K562 (cell line): ENCODE measurements around the gene CELSR2. TPM values are rescaled to one million over a fixed set of nuclear protein-coding genes. Genes with fewer than 3 reads are reported as not detected.

Source experiments
- ATAC-seq: fragments of 200-7000 bp; cut with Tn5 transposase; 3 replicates; pipeline ENCODE4 v1.9.1; 2020; ENCODE audit warnings: moderate library complexity
- BruUV-seq: library from RNA; stranded (reverse); fragments of 400-500 nt; replicated peaks from 2 replicates; lab custom pipeline; 2021; lab: Mats Ljungman, UMichigan
- CTCF ChIA-PET: fragments of 300-600 bp; formaldehyde crosslinking; extraction: SDS; loops from one replicate; lab custom pipeline; 2021; ENCODE audit warnings: low intra/inter-chr PET ratio; lab: Yijun Ruan, JAX
- POLR2A ChIA-PET: fragments of 300-600, 350-650 bp; sonication (Branson Sonifier 250); formaldehyde crosslinking; extraction: SDS; loops from one replicate; lab custom pipeline; 2021; ENCODE audit warnings: antibody characterized with exemption, inconsistent platforms; lab: Yijun Ruan, JAX
- DNase-seq, 4 experiments: peaks; one replicate each; pipeline versions ENCODE4 v3.0.0 to v3.0.0-alpha.2; 2011 to 2018; ENCODE audit warnings: low spot score in 3 of 4, mixed read lengths in 3 of 4; ENCODE audit errors: extremely low read depth in 1 of 4
- FAIRE-seq: peaks from 2 replicates; lab custom pipeline; 2011; peaks lifted over from hg19 to GRCh38; lab: Jason Lieb, UNC
- H2AFZ ChIP-seq: 2 replicates; pipeline ENCODE4 v1.6.0; 2011; ENCODE audit warnings: low read depth, low read length, control low read depth, inconsistent platforms
- H3K27ac ChIP-seq: fragments of 200-600 bp; 3 replicates; pipeline ENCODE4 v1.8.0; 2011; ENCODE audit warnings: low read depth, mild to moderate bottlenecking, control low read depth, inconsistent platforms, low read length, moderate library complexity, mixed read lengths; ENCODE audit errors: extremely low read depth
- H3K27me3 ChIP-seq, 2 experiments: fragments of 300-600 bp in 1 of 2; 2 replicates in 1 of 2; 3 replicates in 1 of 2; pipeline versions ENCODE4 v1.6.0 to v1.8.0; 2011; ENCODE audit warnings: inconsistent platforms in 2 of 2, low read length in 2 of 2, mild to moderate bottlenecking in 1 of 2, mixed read lengths in 1 of 2, moderate library complexity in 1 of 2; ENCODE audit not compliant: control insufficient read depth in 2 of 2, insufficient read depth in 2 of 2
- H3K36me3 ChIP-seq: fragments of 300-600 bp; 3 replicates; pipeline ENCODE4 v1.8.0; 2011; ENCODE audit warnings: mild to moderate bottlenecking, low read length, inconsistent platforms; ENCODE audit not compliant: control insufficient read depth, insufficient read depth
- H3K4me1 ChIP-seq, 2 experiments: fragments of 200-600 bp in 1 of 2; replicated peaks in 1 of 2; 2 replicates in 1 of 2; 3 replicates in 1 of 2; pipeline versions ENCODE4 v1.5.1 to v1.8.0; 2011; ENCODE audit warnings: inconsistent platforms in 2 of 2, low read length in 2 of 2, mild to moderate bottlenecking in 1 of 2, mixed read lengths in 1 of 2, moderate library complexity in 1 of 2; ENCODE audit not compliant: control insufficient read depth in 2 of 2, insufficient read depth in 2 of 2
- H3K4me2 ChIP-seq: 2 replicates; pipeline ENCODE4 v1.6.1; 2011; ENCODE audit warnings: low read length, control low read depth, inconsistent platforms, mixed read lengths; ENCODE audit not compliant: insufficient read depth
- H3K4me3 ChIP-seq: fragments of 200-600 bp; sonication (generic), shearing (Covaris generic); 2 replicates; pipeline ENCODE4 v1.5.1; 2016; ENCODE audit warnings: control low read depth, inconsistent platforms
- H3K79me2 ChIP-seq: fragments of 200-600 bp; 3 replicates; pipeline ENCODE4 v1.8.0; 2011; ENCODE audit warnings: low read length, inconsistent platforms; ENCODE audit not compliant: control insufficient read depth, insufficient read depth
- H3K9ac ChIP-seq, 2 experiments: 2 replicates each; pipeline versions ENCODE4 v1.6.0 to v1.6.1; 2011; ENCODE audit warnings: low read depth in 2 of 2, low read length in 2 of 2, control low read depth in 1 of 2, inconsistent platforms in 1 of 2, mild to moderate bottlenecking in 1 of 2, mixed read lengths in 1 of 2; ENCODE audit not compliant: insufficient read depth in 1 of 2
- H3K9me1 ChIP-seq: one replicate; pipeline ENCODE4 v1.6.0; 2011; ENCODE audit warnings: inconsistent platforms, mild to moderate bottlenecking, low read length, moderate library complexity; ENCODE audit not compliant: control insufficient read depth, insufficient read depth
- H3K9me3 ChIP-seq: replicated peaks from 2 replicates; pipeline ENCODE4 v1.5.1; 2011; ENCODE audit warnings: low read depth, low read length, inconsistent platforms; ENCODE audit not compliant: control insufficient read depth, insufficient read depth
- H4K20me1 ChIP-seq: replicated peaks from 2 replicates; pipeline ENCODE4 v1.6.1; 2011; ENCODE audit warnings: low read length, inconsistent platforms, mixed read lengths; ENCODE audit not compliant: control insufficient read depth, insufficient read depth
- CSDE1 ChIP-seq, 2 experiments: fragments of 450-650 bp; IDR thresholded peaks; 2 replicates each; pipeline ENCODE4 v1.6.1; 2016; ENCODE audit warnings: mild to moderate bottlenecking in 1 of 2
- E2F5 ChIP-seq: sonication (generic); formaldehyde crosslinking; IDR thresholded peaks from 2 replicates; pipeline ENCODE4 v1.8.0; 2022; ENCODE audit warnings: mild to moderate bottlenecking, missing genetic modification reagents
- ELF2 ChIP-seq: fragments of 250-450 bp; sonication (Bioruptor Pico); IDR thresholded peaks from 2 replicates; pipeline ENCODE4 v1.5.0; 2021; ENCODE audit warnings: mild to moderate bottlenecking
- HBP1 ChIP-seq: fragments of 450-650 bp; formaldehyde crosslinking; IDR thresholded peaks from 2 replicates; pipeline ENCODE4 v1.4.0; 2022; ENCODE audit warnings: missing genetic modification characterization
- MAZ ChIP-seq, 2 experiments: fragments of 450-650 bp in 1 of 2; sonication (generic) in 1 of 2; formaldehyde crosslinking; IDR thresholded peaks in 1 of 2; conservative IDR thresholded peaks in 1 of 2; 2 replicates each; pipeline versions ENCODE4 v1.4.0 to v1.5.0; 2020; ENCODE audit warnings: mild to moderate bottlenecking in 1 of 2, missing genetic modification reagents in 1 of 2
- MCM3 ChIP-seq: fragments of 450-650 bp; IDR thresholded peaks from 2 replicates; pipeline ENCODE4 v1.6.1; 2016
- MECOM ChIP-seq: fragments of 250-450 bp; sonication (Bioruptor Pico); IDR thresholded peaks from 2 replicates; pipeline ENCODE4 v1.8.0; 2022; ENCODE audit warnings: inconsistent platforms
- PHF21A ChIP-seq: fragments of 450-650 bp; IDR thresholded peaks from 2 replicates; pipeline ENCODE4 v1.6.1; 2017; ENCODE audit warnings: low read depth, borderline replicate concordance
- PKNOX1 ChIP-seq: fragments of 450-650 bp; IDR thresholded peaks from 2 replicates; pipeline ENCODE4 v1.6.1; 2016
- ZNF232 ChIP-seq: sonication (generic); formaldehyde crosslinking; IDR thresholded peaks from 2 replicates; pipeline ENCODE4 v1.8.0; 2022; ENCODE audit warnings: mild to moderate bottlenecking, missing genetic modification reagents
- ZNF316 ChIP-seq: fragments of 450-650 bp; IDR thresholded peaks from 2 replicates; pipeline ENCODE4 v1.6.1; 2016
- ZNF324 ChIP-seq: fragments of 250-450 bp; sonication (Bioruptor Pico); IDR thresholded peaks from 2 replicates; pipeline ENCODE4 v1.4.0; 2020; ENCODE audit warnings: mild to moderate bottlenecking
- ZNF511 ChIP-seq: sonication (generic); formaldehyde crosslinking; IDR thresholded peaks from 2 replicates; pipeline ENCODE4 v1.8.0; 2022; ENCODE audit warnings: mild to moderate bottlenecking, missing genetic modification reagents
- ZNF512 ChIP-seq: IDR thresholded peaks from 2 replicates; pipeline ENCODE4 v1.6.1; 2016; ENCODE audit warnings: missing genetic modification characterization, missing compliant biosample characterization
- ZNF589 ChIP-seq: fragments of 200-800 bp; sonication (Bioruptor generic); IDR thresholded peaks from 2 replicates; pipeline ENCODE4 v1.6.1; 2016; ENCODE audit warnings: low read depth, missing genetic modification characterization, missing compliant biosample characterization
- WGBS: fragments of 100-300 bp; shearing (Covaris generic); methylation state at CpG from one replicate; pipeline ENCODE4 v1.1.6; 2016; ENCODE audit warnings: low coverage, mixed read lengths; ENCODE audit not compliant: insufficient coverage; ENCODE audit errors: missing lambda C conversion rate; 5-methylcytosine and 5-hydroxymethylcytosine counted together
- in situ Hi-C: fragments of 300-500 bp; cut with MboI; formaldehyde crosslinking; loops from 4 replicates; pipeline ENCODE4 v1.15.0; 2018; ENCODE audit warnings: inconsistent platforms, mixed read lengths
- intact Hi-C: fragments of 100-400 bp; cut with micrococcal nuclease; formaldehyde crosslinking; loops from 2 replicates; pipeline ENCODE4 v1.14.2; 2022
- polyA plus RNA-seq, 8 experiments: library from polyadenylated mRNA; depleted of rRNA in 4 of 8; stranded (reverse) in 5 of 8; unstranded in 3 of 8; fragments of >200 nt; fragmentation: Nextera tagmentation in 2 of 8; fragmentation: Illumina TruSeq in 1 of 8; extraction: Ambion mirVana in 2 of 8; extraction: Trizol in 1 of 8; gene quantifications; 2 replicates each; pipeline versions ENCODE4 v1.2.1 to v1.2.3, GENCODE V29; 2011 to 2014; ENCODE audit warnings: inconsistent platforms in 1 of 8, missing spikeins in 1 of 8
- total RNA-seq, 7 experiments: library from RNA; depleted of rRNA in 6 of 7; stranded (reverse); fragments of >200 nt in 6 of 7; fragmentation: Illumina TruSeq in 2 of 7; extraction: Trizol in 2 of 7; gene quantifications; 2 replicates each; pipeline versions ENCODE4 v1.2.1 to v1.2.3, GENCODE V29; 2011 to 2021; ENCODE audit warnings: low replicate concordance in 1 of 7

Gene CELSR2
- total and polyA plus RNA-seq, 9 of the 15 experiments (the other 6 are each of a cell fraction or from before 2014, with no cell fraction given), result 0.31 to 21.9 (median 4.2) TPM

- intact Hi-C loops (loop anchor here (1.0 to 10.0 kb wide), 4 partner anchors 62 to 269 kb away; partner anchors contain the start of gene ELAPOR1), in situ Hi-C loops (loop anchor here (5.0 kb wide), 2 partner anchors 139 to 269 kb away; no protein-coding TSS in a partner anchor)
- Histone ChIP-seq H3K4me1 (peaks cover 0 to 31% of the 10 kb centered on the region in 2 experiments; a peak in 2 of 5 replicates), H3K79me2 (no peaks in the 10 kb centered on the region), H3K9ac (no peak overlapping the region), H3K36me3 (peaks cover 49% of the 10 kb centered on the region; the same call in 2 of the 3 replicates), H2AFZ (no peak overlapping the region), H3K27ac (no peak overlapping the region), H4K20me1 (no peaks in the 10 kb centered on the region), H3K9me1 (no peaks in the 10 kb centered on the region), H3K4me3 (no peak overlapping the region), H3K9me3 (no peaks in the 10 kb centered on the region), H3K4me2 (no peak overlapping the region), H3K27me3 (no peaks in the 10 kb centered on the region)
- ChIA-PET POLR2A (interaction anchor here (0.6 to 1.6 kb wide), 5 partner anchors 19 to 440 kb away, joined by 3 to 7 read pairs (median 3); partner anchors contain the start of gene PSRC1), CTCF (interaction anchor here (0.6 to 5.5 kb wide), 7 partner anchors 10 to 269 kb away, joined by 3 to 91 read pairs (median 5); partner anchors contain the start of gene SORT1)
- BruUV-seq, result no TSS peak
- peak; percentile 91 to 96 (median 93) for DNase-seq
- FAIRE-seq, result peak; percentile 98
- WGBS, result 34% methylated on average over 21 of the region's 29 CpGs
- ATAC-seq, result peak; percentile 99
- TF ChIP-seq ELF2 (CRISPR knock-in tag), result no peak
- TF ChIP-seq ZNF324 (CRISPR knock-in tag), result no peak
- no peak for TF ChIP-seq ZNF512 (tag)
- TF ChIP-seq PKNOX1, result peak; percentile 18
- no peak for TF ChIP-seq ZNF316
- TF ChIP-seq ZNF589 (CRISPR knock-in tag), result 0 out of 2 replicates have a peak, but pooled peaks have one; percentile 32
- TF ChIP-seq MAZ (CRISPR knock-in tag; conservative IDR thresholded peaks at IDR 0.05 in 1 of 2, IDR thresholded peaks at IDR 0.05 in 1 of 2), result peak in 1 of 2 experiments; percentile 91; a peak in 2 of 4 replicates
- no peak for TF ChIP-seq MCM3
- no peak for TF ChIP-seq MECOM
- peak; percentile 87; the same call in 1 of the 2 replicates for TF ChIP-seq ZNF232 (CRISPR knock-in tag)
- TF ChIP-seq CSDE1 (IDR thresholded peaks at IDR 0.05), result no peak
- TF ChIP-seq ZNF511 (CRISPR knock-in tag), result peak; percentile 82
- TF ChIP-seq HBP1 (CRISPR knock-in tag), result no peak
- no peak for TF ChIP-seq E2F5 (CRISPR knock-in tag)
- 0 out of 2 replicates have a peak, but pooled peaks have one; percentile 61 for TF ChIP-seq PHF21A
Measured at GRCh38 chr1:109263597-109264378, 14.4 kb downstream of the CELSR2 start.
